Trophoblast cell (in vitro differentiated cells and primary cell): ENCODE results near the gene ALK.
"Not testable (repeated sequence)": the region's sequence is repeated elsewhere in the genome, so short reads cannot be mapped to it uniquely, and the experiment has no call there.

ENCODE experiments used
- DNase-seq, 2 donors: peaks; one replicate each; pipeline ENCODE4 v3.0.0-alpha.2; 2016
- H2AFZ ChIP-seq: 2 replicates; pipeline ENCODE4 v1.6.1; 2013; ENCODE audit warnings: low read length, moderate library complexity, mild to moderate bottlenecking; ENCODE audit not compliant: insufficient read depth, poor library complexity
- H2AK5ac ChIP-seq: 2 replicates; pipeline ENCODE4 v1.6.1; 2013; ENCODE audit warnings: mild to moderate bottlenecking, low read length
- H2BK120ac ChIP-seq: 2 replicates; pipeline ENCODE4 v1.6.1; 2013; ENCODE audit warnings: low read length, mild to moderate bottlenecking, moderate library complexity; ENCODE audit not compliant: insufficient read depth, poor library complexity
- H2BK12ac ChIP-seq: 2 replicates; pipeline ENCODE4 v1.6.1; 2013; ENCODE audit warnings: mild to moderate bottlenecking, low read length, moderate library complexity
- H2BK5ac ChIP-seq: 2 replicates; pipeline ENCODE4 v1.6.1; 2013; ENCODE audit warnings: low read length, low read depth, moderate library complexity, mild to moderate bottlenecking; ENCODE audit not compliant: poor library complexity
- H3K14ac ChIP-seq: 2 replicates; pipeline ENCODE4 v1.6.1; 2013; ENCODE audit warnings: mild to moderate bottlenecking, low read length
- H3K18ac ChIP-seq: 2 replicates; pipeline ENCODE4 v1.6.1; 2013; ENCODE audit warnings: mild to moderate bottlenecking, low read length
- H3K23ac ChIP-seq: 2 replicates; pipeline ENCODE4 v1.6.1; 2013; ENCODE audit warnings: low read length
- H3K27ac ChIP-seq: 2 replicates; pipeline ENCODE4 v1.5.1; 2013; ENCODE audit warnings: low read depth, mild to moderate bottlenecking, inconsistent platforms, low read length, moderate library complexity
- H3K27me3 ChIP-seq: 2 replicates; pipeline ENCODE4 v1.6.1; 2013; ENCODE audit warnings: inconsistent platforms, mild to moderate bottlenecking, low read length, moderate library complexity; ENCODE audit not compliant: insufficient read depth
- H3K36me3 ChIP-seq, 2 experiments: 1 replicate in 1 of 2; 2 replicates in 1 of 2; pipeline ENCODE4 v1.6.1; 2013; ENCODE audit warnings: low read length in 2 of 2, mild to moderate bottlenecking in 2 of 2, moderate library complexity in 1 of 2; ENCODE audit not compliant: insufficient read depth in 2 of 2, control insufficient read depth in 1 of 2
- H3K4ac ChIP-seq: 2 replicates; pipeline ENCODE4 v1.6.1; 2013; ENCODE audit warnings: low read depth, mild to moderate bottlenecking, low read length, moderate library complexity
- H3K4me1 ChIP-seq, 2 experiments: 1 replicate in 1 of 2; 2 replicates in 1 of 2; pipeline ENCODE4 v1.6.1; 2013; ENCODE audit warnings: low read length in 2 of 2, mild to moderate bottlenecking in 2 of 2, moderate library complexity in 1 of 2; ENCODE audit not compliant: insufficient read depth in 2 of 2, control insufficient read depth in 1 of 2
- H3K4me2 ChIP-seq: 2 replicates; pipeline ENCODE4 v1.6.1; 2013; ENCODE audit warnings: inconsistent platforms, mild to moderate bottlenecking, low read length, moderate library complexity
- H3K4me3 ChIP-seq: 2 replicates; pipeline ENCODE4 v1.5.1; 2013; ENCODE audit warnings: mild to moderate bottlenecking, low read depth, low read length, inconsistent platforms
- H3K79me1 ChIP-seq: one replicate; pipeline ENCODE4 v1.6.1; 2013; ENCODE audit warnings: low read length
- H3K79me2 ChIP-seq: 2 replicates; pipeline ENCODE4 v1.6.1; 2013; ENCODE audit warnings: low read length, mild to moderate bottlenecking; ENCODE audit not compliant: control insufficient read depth, insufficient read depth, poor library complexity
- H3K9ac ChIP-seq: 2 replicates; pipeline ENCODE4 v1.6.1; 2013; ENCODE audit warnings: mild to moderate bottlenecking, low read length
- H3K9me3 ChIP-seq: 2 replicates; pipeline ENCODE4 v1.6.1; 2013; ENCODE audit warnings: low read depth, mild to moderate bottlenecking, control low read depth, inconsistent platforms, low read length; ENCODE audit not compliant: insufficient read depth
- H4K12ac ChIP-seq: 2 replicates; pipeline ENCODE4 v1.6.1; 2013; ENCODE audit warnings: low read depth, mild to moderate bottlenecking, low read length, moderate library complexity
- H4K8ac ChIP-seq: 2 replicates; pipeline ENCODE4 v1.6.1; 2013; ENCODE audit warnings: low read depth, mild to moderate bottlenecking, low read length, moderate library complexity
- H4K91ac ChIP-seq: one replicate; pipeline ENCODE4 v1.6.1; 2013; ENCODE audit warnings: low read depth, mild to moderate bottlenecking, low read length, moderate library complexity
- WGBS: extraction: QIAGEN DNeasy Blood & Tissue Kit; methylation state at CpG from one replicate; pipeline ENCODE4 v1.1.7; 2013; ENCODE audit warnings: missing lambda C conversion rate; ENCODE audit not compliant: insufficient read length, insufficient coverage; ENCODE audit errors: extremely low coverage; 5-methylcytosine and 5-hydroxymethylcytosine counted together

ALK gene

DNA sequence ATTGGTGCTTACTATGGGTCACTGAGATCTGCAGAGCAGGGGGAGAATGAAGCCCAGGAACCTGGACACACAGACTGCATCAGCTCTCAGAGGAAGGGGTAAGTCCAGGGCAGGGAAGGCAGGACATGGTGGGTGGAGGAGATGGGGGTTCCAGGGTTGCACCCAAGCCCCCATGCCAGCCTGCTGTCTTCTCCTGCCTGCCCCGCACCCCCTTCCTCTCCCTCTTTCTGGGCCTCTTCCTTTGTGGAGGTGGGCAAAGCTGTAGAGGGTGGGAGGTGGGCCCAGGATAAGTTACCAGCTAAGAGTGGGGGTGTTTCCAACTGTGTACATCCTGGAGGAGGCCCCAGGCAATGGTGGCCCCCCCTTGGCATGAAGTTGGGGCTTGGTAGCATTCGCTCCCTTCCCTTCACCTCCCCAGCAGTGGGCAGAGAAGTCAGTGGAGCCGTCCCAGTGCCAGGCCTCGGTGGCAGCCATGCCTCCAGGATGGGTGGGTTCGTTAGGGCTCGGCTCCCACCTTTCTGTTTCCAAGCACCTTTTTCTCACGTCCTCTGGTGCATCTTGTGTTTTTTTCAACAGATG, 674.0 kb downstream of the ALK start:
- Histone ChIP-seq H2AK5ac (no peak overlapping the region), H3K27ac (no peak overlapping the region), H2AFZ (no peak overlapping the region), H3K79me1 (no peaks in the 10 kb centered on the region), H3K79me2 (no peaks in the 10 kb centered on the region), H3K4me3 (peak overlapping the region; percentile 12), H2BK120ac (no peak overlapping the region), H3K23ac (no peak overlapping the region), H3K4me1 (no peaks in the 10 kb centered on the region), H3K4ac (no peak overlapping the region), H4K8ac (no peak overlapping the region), H3K27me3 (no peaks in the 10 kb centered on the region), H3K9me3 (peaks cover 2% of the 10 kb centered on the region), H2BK5ac (no peak overlapping the region), H3K9ac (no peak overlapping the region), H4K12ac (no peak overlapping the region), H3K4me2 (no peak overlapping the region), H3K36me3 (no peaks in the 10 kb centered on the region), H2BK12ac (no peak overlapping the region), H4K91ac (no peak overlapping the region), H3K18ac (no peak overlapping the region), H3K14ac (no peak overlapping the region)
- no peak for DNase-seq
- WGBS: no CpG with 5 or more reads among the region's 7 CpGs

DNA sequence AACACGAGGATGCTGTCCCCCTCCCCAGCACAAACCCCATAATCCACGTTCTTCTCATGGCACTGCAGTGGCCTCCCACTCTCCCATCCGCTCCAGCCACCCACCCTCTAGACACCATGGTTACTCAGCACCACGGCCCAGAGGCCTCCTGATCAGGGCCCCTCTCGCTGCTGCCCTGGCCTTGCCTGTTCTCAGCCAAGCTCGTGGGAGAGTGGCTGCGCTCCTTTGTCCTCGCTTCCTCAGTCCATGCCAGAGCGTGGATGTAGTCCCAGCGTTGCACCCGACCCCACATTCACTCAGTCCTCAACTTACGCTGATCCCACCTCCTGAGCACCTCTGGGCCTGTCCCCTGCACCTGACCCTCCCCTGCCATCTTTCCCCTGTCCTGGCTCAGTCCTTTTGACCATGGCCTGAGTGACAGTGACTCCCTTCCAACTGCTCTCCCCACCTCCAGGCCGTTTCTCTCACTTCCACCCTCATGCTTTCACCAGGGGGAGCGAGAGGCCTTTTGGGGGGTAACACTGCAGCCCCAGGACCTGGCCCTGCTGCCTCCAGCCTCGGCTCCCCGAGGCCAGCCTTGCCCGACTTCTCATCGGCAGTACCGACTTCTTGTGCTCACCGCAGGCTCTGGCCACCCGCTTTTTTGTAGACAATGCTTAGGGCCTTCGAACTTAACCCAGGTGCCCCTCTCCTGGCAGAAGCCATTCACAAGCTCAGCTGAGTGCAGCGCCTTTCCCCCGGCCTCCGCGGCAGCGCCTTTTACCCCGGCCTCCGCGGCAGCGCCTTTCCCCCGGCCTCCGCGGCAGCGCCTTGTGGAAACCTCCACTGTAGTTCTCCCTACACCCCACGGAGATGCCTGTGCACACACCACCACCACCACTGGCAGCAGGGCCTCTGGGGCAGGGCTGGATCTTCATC, 674.7 kb downstream of the ALK start:
- H2BK12ac ChIP-seq: no peak overlapping the region
- H2AFZ ChIP-seq: no peak overlapping the region
- no peak overlapping the region for H3K27ac ChIP-seq
- no peak overlapping the region for H3K14ac ChIP-seq
- H3K4me1 ChIP-seq: no peaks in the 10 kb centered on the region
- H3K36me3 ChIP-seq: no peaks in the 10 kb centered on the region
- H3K23ac ChIP-seq: no peak overlapping the region
- no peak overlapping the region for H4K8ac ChIP-seq
- no peak overlapping the region for H2BK5ac ChIP-seq
- H3K79me2 ChIP-seq: no peaks in the 10 kb centered on the region
- no peak for DNase-seq
- H3K4ac ChIP-seq: no peak overlapping the region
- WGBS: no CpG with 5 or more reads among the region's 36 CpGs
- peaks cover 2% of the 10 kb centered on the region for H3K9me3 ChIP-seq
- no peak overlapping the region for H2AK5ac ChIP-seq
- H3K79me1 ChIP-seq: no peaks in the 10 kb centered on the region
- no peak overlapping the region for H3K9ac ChIP-seq
- no peak overlapping the region for H2BK120ac ChIP-seq
- H3K27me3 ChIP-seq: no peaks in the 10 kb centered on the region
- no peak overlapping the region for H4K12ac ChIP-seq
- H4K91ac ChIP-seq: no peak overlapping the region
- no peak overlapping the region for H3K4me2 ChIP-seq
- no peak overlapping the region for H3K4me3 ChIP-seq
- H3K18ac ChIP-seq: no peak overlapping the region

DNA sequence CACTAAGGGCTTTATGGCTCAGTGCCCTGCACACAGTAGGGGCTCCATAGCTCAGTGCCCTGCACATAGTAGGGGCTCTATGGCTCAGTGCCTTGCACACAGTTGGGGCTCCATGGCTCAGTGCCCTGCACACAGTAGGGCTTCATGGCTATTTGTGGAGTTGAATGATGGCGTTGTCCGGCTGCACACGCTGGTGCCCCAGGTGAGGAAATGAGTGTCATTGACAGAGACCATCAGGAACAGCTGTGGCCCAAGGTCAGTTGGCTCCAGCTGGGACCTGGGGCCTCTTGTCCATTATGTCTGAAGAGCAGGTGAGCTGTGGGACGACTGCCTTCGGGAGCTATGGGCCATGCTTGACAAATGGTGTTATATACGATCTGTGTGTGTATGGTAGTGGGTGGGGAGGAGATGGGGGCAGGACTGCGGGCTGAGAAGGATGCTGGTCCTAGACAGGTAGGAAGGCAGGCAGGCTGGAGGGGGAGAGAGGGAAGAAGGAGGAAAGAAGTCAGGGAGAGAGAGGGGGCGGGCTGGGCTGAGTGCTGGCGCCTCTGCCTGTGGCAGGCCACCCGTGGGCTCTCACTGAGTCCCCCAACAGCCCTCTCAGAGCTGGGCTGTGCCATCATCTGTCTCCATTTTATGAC, 675.5 kb downstream of the ALK start:
- H3K14ac ChIP-seq: no peak overlapping the region
- H4K12ac ChIP-seq: no peak overlapping the region
- no peak overlapping the region for H4K8ac ChIP-seq
- no peak overlapping the region for H2AFZ ChIP-seq
- no peak overlapping the region for H4K91ac ChIP-seq
- H3K4me1 ChIP-seq: no peaks in the 10 kb centered on the region
- no peaks in the 10 kb centered on the region for H3K79me1 ChIP-seq
- no peak overlapping the region for H2AK5ac ChIP-seq
- H3K4me3 ChIP-seq: no peak overlapping the region
- H3K9me3 ChIP-seq: peaks cover 2% of the 10 kb centered on the region
- WGBS: no CpG with 5 or more reads among the region's 10 CpGs
- H2BK12ac ChIP-seq: no peak overlapping the region
- no peak overlapping the region for H3K4me2 ChIP-seq
- no peak overlapping the region for H2BK120ac ChIP-seq
- H3K36me3 ChIP-seq: no peaks in the 10 kb centered on the region
- H2BK5ac ChIP-seq: no peak overlapping the region
- H3K27me3 ChIP-seq: no peaks in the 10 kb centered on the region
- no peaks in the 10 kb centered on the region for H3K79me2 ChIP-seq
- no peak overlapping the region for H3K18ac ChIP-seq
- DNase-seq: peak; percentile 30 to 44
- no peak overlapping the region for H3K27ac ChIP-seq
- H3K23ac ChIP-seq: no peak overlapping the region
- H3K4ac ChIP-seq: no peak overlapping the region
- H3K9ac ChIP-seq: no peak overlapping the region

DNA sequence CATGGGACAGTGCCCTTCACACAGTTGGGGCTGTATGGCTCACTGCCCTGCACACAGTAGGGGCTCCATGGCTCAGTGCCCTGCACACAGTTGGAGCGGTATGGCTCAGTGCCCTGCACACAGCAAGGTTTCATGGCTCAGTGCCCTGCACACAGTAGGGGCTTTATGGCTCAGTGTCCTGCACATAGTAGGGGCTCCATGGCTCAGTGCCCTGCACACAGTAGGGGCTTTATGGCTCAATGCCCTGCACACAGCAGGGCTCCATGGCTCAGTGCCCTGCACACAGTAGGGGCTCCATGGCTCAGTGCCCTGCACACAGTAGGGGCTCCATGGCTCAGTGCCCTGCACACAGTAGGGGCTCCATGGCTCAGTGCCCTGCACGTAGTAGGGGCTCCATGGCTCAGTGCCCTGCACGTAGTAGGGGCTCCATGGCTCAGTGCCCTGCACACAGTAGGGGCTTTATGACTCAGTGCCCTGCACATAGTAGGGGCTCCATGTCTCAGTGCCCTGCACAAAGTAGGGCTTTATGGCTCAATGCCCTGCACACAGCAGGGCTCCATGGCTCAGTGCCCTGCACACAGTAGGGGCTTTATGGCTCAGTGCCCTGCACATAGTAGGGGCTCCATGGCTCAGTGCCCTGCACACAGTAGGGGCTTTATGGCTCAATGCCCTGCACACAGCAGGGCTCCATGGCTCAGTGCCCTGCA, 676.2 kb downstream of the ALK start:
- H3K4me1 ChIP-seq, H3K9ac ChIP-seq, H2AFZ ChIP-seq, H3K4ac ChIP-seq, H2BK120ac ChIP-seq, H4K12ac ChIP-seq, H2BK5ac ChIP-seq, H4K91ac ChIP-seq, H2AK5ac ChIP-seq, H4K8ac ChIP-seq, H3K27me3 ChIP-seq, H2BK12ac ChIP-seq, H3K27ac ChIP-seq, H3K23ac ChIP-seq, H3K18ac ChIP-seq, DNase-seq, H3K9me3 ChIP-seq, H3K4me2 ChIP-seq, H3K4me3 ChIP-seq, H3K14ac ChIP-seq, H3K36me3 ChIP-seq, H3K79me1 ChIP-seq, H3K79me2 ChIP-seq: not testable (repeated sequence)
- no CpG with 5 or more reads among the region's 3 CpGs for WGBS
